HCT116 (cell line): ENCODE data around the gene PTDSS2.

Experiments used
- ELF1 ChIP-seq: IDR thresholded peaks from 2 replicates; pipeline ENCODE4 v1.6.1; 2012; ENCODE audit warnings: low read depth, borderline replicate concordance
- EZH2 ChIP-seq: fragments of 200-600 bp; sonication (generic); IDR thresholded peaks from 2 replicates; pipeline ENCODE4 v1.6.1; 2017; ENCODE audit warnings: antibody characterized with exemption, mixed run types
- POLR2A ChIP-seq: IDR thresholded peaks from 2 replicates; pipeline ENCODE4 v1.7.0; 2011; ENCODE audit warnings: borderline replicate concordance; ENCODE audit not compliant: insufficient read depth, insufficient read length; ENCODE audit errors: extremely low read depth
- TF ChIP-seq, protein P1 (sequence below): IDR thresholded peaks from 2 replicates; pipeline ENCODE4 v1.6.1; 2012

- TF ChIP-seq ELF1 (no peak), POLR2A (no peak), EZH2 (no peak)
- TF ChIP-seq, protein P1, sequence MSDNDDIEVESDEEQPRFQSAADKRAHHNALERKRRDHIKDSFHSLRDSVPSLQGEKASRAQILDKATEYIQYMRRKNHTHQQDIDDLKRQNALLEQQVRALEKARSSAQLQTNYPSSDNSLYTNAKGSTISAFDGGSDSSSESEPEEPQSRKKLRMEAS, result no peak
These were observed 8.4 kb upstream of the PTDSS2 start, which contains the start of gene ANO9 for GRCh38 chr11:441418-442274.
